Measurements from ENCODE around the gene NEDD4.

NEDD4 gene

DNA sequence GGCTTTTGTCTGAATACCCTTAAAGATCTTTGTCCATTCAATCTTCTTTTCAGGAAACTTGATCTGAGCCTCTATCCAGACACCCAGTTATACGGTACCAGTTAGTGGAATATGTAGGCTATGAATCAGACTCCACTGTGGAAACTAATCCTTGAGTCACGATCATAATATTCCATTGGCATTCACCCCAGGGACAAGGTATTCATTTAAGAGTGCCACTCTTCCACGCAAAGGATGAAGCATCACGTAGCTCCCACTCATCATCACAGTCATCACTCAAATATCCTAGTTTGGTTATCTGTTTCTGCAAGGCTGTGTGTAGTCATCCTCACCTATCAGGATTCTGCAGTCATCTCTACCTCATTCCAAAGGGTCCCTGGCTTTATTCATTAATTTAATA, 85.6 kb downstream of the NEDD4 start:
- DNase-seq (ENCODE audit: low read depth) = peak; percentile 94
- no peak overlapping the region for H3K4me3 ChIP-seq (replicated peaks; ENCODE audit: low read depth, low read length)

DNA sequence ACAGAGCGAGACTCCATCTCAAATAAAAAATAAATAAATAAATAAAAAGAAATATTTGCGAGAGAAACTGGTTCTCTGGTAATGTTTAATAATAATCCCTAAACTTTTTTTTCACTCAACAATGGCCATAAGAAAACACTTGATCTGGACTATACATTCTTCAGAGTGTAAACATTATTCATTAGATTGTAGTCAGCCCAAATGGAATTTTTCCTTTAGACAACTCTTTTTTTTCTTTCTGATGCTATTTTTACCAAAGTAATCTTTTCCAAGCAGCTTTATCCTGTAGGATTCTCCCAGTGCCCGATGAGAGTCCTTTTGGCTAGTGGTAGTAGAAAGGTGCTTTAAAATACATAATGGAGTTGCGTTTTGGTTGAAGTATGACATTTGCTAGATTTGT, 90.4 kb downstream of the NEDD4 start:
- DNase-seq (ENCODE audit: low read depth) = no peak
- no peak overlapping the region for H3K4me3 ChIP-seq (replicated peaks; ENCODE audit: low read depth, low read length)
- TF ChIP-seq, protein P1, sequence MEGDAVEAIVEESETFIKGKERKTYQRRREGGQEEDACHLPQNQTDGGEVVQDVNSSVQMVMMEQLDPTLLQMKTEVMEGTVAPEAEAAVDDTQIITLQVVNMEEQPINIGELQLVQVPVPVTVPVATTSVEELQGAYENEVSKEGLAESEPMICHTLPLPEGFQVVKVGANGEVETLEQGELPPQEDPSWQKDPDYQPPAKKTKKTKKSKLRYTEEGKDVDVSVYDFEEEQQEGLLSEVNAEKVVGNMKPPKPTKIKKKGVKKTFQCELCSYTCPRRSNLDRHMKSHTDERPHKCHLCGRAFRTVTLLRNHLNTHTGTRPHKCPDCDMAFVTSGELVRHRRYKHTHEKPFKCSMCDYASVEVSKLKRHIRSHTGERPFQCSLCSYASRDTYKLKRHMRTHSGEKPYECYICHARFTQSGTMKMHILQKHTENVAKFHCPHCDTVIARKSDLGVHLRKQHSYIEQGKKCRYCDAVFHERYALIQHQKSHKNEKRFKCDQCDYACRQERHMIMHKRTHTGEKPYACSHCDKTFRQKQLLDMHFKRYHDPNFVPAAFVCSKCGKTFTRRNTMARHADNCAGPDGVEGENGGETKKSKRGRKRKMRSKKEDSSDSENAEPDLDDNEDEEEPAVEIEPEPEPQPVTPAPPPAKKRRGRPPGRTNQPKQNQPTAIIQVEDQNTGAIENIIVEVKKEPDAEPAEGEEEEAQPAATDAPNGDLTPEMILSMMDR (IDR thresholded peaks at IDR 0.05; ENCODE audit: low read length, missing control alignments) = no peak

More for the DNA sequence above, 85.6 kb downstream of the NEDD4 start:
- TF ChIP-seq, protein P1 (IDR thresholded peaks at IDR 0.05; ENCODE audit: low read length, missing control alignments) = no peak

DNA sequence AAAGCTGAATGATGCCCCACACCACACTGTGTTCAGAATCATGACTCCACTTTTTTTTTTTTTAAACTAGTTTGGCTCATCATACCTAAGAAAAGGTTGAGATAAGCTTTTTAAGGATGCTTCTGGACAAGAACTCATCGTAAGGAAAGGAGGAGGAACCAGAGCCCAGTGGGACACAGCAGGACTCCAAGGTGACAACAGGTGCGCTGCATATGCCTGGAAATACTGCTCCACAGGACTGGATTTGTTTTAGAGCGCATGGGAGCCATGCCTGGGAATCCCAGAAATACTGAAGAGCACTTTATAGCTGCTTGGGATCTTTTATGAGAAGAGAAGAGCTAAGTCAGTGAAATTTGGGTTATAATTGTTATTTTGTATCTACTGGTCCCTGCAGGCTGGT, 93.4 kb downstream of the NEDD4 start:
- no peak for DNase-seq (ENCODE audit: low read depth)
- TF ChIP-seq, protein P1 (IDR thresholded peaks at IDR 0.05; ENCODE audit: low read length, missing control alignments) = no peak
- no peak overlapping the region for H3K4me3 ChIP-seq (replicated peaks; ENCODE audit: low read depth, low read length)

DNA sequence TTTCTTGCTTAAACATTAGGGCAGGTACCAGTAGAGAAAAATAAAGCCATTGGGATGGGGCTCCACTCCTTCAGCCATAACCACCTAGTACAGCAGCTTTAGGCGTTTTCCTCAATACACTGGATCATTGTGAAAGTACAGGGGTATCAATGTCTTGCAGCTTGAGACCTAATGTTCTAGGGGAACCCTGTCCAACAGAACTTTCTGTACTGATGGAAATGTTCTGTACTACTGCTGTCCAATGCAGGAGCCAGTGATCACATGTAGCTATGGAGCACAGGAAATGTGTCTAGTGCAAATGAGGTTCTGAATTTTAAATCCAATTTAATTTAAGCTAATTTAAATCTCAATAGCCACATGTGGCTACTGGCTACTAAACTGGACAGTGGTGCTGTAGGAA, 93.9 kb downstream of the NEDD4 start:
- no peak for DNase-seq (ENCODE audit: low read depth)
- H3K4me3 ChIP-seq (replicated peaks; ENCODE audit: low read depth, low read length) = no peak overlapping the region
- TF ChIP-seq, protein P1 (IDR thresholded peaks at IDR 0.05; ENCODE audit: low read length, missing control alignments) = no peak

DNA sequence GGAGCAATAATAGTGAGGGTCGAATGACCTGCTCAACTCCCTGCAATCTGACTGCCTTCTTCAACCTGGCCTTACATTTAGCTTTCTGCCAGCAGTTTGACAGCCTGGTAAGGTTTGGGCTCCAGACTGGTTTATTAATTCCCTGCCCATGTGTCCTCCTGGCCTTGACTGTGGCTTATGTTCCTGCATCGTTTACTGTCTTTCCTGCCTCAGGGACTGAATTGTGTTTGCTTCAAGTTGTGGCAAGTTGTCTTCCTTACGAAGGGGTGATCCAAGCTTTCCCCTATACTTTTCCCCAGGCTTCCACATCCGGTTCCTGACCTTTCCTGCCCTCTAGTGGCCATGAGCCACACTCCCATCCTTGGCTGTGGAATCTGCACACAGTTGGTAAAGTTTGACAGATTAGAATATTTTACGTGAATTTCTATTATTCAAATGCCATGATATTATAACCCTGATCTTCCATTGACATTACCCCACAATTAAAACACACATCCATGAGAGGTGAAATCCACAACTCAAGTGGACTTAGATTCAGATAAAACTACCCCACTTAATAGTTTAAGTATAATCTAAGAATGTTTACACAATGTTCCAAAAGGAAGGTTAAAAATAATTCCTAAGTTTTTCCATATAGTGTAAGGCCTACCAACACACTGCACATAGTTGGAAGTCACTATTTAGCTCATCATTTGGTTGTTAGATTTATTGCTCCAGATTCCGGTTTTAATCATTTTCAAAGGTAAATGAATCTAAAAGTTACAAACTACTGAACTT, 95.7 kb downstream of the NEDD4 start:
- no peak overlapping the region for H3K4me3 ChIP-seq (replicated peaks; ENCODE audit: low read depth, low read length)
- TF ChIP-seq, protein P1 (IDR thresholded peaks at IDR 0.05; ENCODE audit: low read length, missing control alignments) = peak; percentile 83
- peak; percentile 73 for DNase-seq (ENCODE audit: low read depth)

DNA sequence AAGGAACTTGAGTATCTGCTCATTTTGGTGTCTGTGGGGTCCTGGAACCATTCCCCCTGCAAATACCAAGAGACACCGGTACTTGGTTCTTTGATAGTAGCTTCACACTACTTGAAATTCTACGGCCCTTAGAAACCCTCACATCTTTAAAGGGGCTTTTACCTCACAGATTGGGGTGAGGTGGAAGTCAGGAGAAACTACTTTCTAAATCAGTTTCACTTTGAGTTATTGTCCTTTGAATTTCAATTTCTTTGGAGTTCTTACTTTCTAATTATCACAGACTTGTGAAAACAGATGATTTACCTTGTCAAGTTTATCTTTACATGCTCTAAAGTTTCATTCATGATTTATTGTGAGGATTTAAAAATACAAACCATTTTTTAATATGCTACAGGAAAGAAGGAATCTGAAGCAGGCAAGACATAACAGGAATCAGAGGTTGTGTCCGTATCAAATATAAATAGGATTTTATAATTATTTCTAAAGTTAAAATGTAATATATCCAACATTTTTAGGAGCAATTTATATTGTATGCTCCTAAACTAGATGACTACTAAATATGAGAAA, 98.9 kb downstream of the NEDD4 start:
- no peak for DNase-seq (ENCODE audit: low read depth)
- H3K4me3 ChIP-seq (replicated peaks; ENCODE audit: low read depth, low read length) = peak overlapping the region; percentile 25
- TF ChIP-seq, protein P1 (IDR thresholded peaks at IDR 0.05; ENCODE audit: low read length, missing control alignments) = no peak
